NCI-H2196 treated with DMSO at 0.1 percent for 48 hours (cell line): Measurements from ENCODE around the gene TKFC.

Experiments used
- DNase-seq: peaks from one replicate; lab custom pipeline; 2025; ENCODE audit not compliant: unreplicated experiment; lab: John Stamatoyannopoulos, UW

The TKFC gene, protein sequence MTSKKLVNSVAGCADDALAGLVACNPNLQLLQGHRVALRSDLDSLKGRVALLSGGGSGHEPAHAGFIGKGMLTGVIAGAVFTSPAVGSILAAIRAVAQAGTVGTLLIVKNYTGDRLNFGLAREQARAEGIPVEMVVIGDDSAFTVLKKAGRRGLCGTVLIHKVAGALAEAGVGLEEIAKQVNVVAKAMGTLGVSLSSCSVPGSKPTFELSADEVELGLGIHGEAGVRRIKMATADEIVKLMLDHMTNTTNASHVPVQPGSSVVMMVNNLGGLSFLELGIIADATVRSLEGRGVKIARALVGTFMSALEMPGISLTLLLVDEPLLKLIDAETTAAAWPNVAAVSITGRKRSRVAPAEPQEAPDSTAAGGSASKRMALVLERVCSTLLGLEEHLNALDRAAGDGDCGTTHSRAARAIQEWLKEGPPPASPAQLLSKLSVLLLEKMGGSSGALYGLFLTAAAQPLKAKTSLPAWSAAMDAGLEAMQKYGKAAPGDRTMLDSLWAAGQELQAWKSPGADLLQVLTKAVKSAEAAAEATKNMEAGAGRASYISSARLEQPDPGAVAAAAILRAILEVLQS

DNA sequence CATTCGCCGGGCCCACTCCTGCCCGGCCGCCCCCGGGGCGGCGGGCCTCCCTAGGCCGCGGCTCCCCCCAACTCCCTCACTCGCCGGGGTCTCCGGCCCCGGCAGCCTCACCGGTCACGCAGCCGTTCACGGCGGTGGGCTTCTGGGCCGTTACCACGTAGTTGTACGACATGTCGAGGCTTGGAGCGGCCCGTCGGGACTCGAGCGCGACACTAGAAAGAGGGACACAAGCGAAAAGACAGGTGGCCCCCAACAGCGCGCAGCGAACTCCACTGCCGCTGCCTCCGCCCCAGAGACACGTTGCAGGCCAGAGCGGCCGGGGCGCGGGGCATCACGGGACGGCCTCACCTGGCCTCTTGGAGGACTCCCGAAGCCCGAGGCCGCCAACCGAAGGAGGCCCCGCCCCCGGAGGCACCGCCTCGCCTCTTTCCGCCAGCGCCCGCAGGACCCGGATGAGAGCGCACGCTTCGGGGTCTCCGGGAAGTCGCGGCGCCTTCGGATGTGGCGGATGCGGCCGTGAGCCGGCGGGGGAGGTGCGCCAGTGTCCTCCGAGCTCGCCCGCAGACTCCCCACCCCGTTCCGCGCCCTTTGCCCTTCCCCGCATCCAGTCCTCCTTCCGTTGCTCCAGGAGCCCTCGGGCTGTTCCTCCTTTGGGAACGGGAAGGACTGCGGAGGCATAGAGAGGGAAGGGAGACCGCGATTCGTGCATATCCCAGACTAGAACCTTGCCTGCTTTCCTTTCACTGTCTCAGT, at the start of gene TKFC, which contains the start of gene DDB1:
Gene TKFC, plus strand, starts transcription at position 432 of the 753 bp plus-strand sequence. CDS start 1,501 bp downstream, outside the sequence.
Gene DDB1, minus strand, starts transcription at position 309 of the 753 bp plus-strand sequence. Its CDS starts 137 bp downstream, at position 172.
- peak; percentile 85 for DNase-seq

DNA sequence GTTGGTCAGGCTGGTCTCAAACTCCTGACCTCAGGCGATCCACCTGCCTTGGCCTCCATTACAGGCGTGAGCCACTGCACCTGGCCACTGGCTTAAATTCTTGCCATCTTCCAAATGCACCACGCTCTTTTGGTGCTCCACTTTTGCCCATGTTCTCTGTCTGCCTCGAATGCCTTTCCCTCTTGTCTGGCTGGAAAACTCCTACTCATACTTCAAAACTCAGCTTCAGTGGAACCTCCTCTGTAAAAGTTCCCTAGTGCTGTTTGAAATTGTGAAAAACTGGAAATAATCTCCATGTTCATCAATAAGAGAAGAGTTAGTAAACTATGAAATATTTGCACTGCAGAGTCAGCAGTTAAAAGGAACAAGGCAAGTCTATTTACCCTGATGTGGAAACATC, 49.4 kb upstream of the TKFC start:
- no peak for DNase-seq

- DNase-seq, result no peak
Measured at GRCh38 chr11:61287338-61287977, 45.6 kb upstream of the TKFC start.

DNA sequence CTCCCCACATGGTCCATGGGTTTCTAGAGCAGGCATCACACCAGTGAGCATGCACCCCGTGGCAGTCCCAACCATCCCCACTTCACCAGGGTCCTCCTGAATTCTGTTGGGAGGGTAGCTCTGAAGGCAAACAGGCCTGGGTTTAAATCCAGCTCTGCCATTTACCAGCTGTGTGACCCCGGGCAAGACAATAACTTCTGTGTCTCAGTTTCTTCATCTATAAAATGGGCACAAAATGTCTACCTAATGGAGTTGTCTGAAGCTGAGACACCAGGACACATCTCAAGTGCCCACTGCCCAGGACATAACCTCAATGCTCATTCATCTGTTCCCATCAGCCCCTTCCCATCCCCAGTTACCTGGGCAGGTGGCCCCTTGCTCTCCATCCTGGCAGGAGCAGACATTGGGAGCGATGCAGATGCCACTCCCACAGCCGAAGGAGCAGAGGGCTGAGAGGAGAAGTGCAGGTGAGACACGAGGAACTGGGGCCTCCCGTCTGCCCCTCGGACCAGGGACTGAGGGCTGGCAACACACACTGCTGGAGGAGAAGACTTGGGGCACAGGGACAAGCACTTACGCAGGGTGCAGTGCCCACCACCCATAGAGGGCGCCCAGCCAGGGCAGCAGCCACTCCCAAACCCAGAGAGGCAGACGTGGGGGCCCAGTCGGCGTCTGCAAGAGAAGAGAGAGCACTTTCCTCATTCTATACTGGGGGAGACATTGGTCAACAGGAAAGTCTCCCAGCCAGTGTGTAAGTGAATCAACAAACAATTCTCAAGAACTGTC, 41.9 kb upstream of the TKFC start:
- no peak for DNase-seq

DNA sequence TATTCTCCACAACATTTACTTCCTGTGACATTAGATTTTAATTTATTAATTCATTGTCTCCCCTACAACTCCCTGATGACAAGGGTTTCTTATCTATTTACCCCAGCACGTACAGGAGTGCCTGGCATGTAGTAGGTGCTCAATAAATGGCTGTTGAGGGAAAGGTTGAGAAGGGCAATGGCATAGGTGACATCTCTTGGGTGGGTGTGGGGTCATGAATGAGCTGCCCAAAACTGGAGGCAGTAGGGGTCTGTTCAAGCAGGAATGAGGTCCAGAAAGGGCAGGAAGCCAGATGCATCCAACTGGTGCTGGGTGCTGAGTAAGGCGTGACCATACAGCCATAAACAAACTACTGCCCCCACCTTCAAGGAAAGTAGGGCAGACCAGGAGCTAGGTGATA, 40.7 kb upstream of the TKFC start:
- DNase-seq, result no peak

- DNase-seq, result no peak
Measured at GRCh38 chr11:61293867-61294716, 38.9 kb upstream of the TKFC start.

- DNase-seq, result no peak
Measured at GRCh38 chr11:61294717-61295595, 38.1 kb upstream of the TKFC start, which contains the start of gene VWCE. TSS of gene VWCE (minus strand) at chr11:61295316. CDS start at chr11:61295037, 279 bp downstream.

DNA sequence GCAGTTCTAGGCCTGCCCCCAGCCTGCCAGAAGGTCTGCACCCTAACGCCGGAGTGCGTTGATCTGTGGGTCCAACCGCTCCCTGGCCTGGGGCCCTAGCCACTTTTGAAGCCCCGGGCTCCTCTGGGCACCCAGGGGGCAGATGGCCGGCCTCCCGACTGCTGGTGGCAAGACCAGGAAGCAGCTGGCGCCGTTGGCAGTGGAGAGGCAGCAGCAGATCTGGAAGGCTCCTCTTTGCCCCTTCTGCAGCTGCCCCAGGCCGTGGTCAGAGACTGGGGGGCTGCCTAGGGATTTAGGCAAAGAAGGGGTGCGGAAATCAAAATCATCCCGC, 37.5 kb upstream of the TKFC start:
- no peak for DNase-seq

- DNase-seq, result no peak
Measured at GRCh38 chr11:61297341-61297740, 35.7 kb upstream of the TKFC start.

DNA sequence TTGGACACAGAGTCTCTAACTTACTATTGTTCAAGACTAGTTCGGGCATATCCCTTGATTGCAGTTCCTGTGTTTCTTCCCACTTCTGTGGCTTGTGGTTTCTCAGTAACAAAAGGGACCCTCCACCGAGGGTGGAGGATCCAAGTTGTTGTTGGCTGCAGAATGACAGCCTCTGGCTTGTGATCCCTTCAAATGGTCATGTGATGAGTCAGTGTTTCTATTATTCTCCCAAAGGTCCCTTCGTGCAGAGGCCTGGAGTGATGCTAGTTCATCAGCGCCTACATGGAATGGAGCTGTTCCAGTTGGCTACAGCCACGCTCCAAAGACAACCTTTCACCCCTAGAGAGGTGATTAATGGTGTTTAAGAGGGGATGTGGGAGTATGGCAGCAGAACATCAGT, 35.3 kb upstream of the TKFC start:
- DNase-seq, result no peak

- no peak for DNase-seq
Measured at GRCh38 chr11:61298663-61299244, 34.3 kb upstream of the TKFC start.

DNA sequence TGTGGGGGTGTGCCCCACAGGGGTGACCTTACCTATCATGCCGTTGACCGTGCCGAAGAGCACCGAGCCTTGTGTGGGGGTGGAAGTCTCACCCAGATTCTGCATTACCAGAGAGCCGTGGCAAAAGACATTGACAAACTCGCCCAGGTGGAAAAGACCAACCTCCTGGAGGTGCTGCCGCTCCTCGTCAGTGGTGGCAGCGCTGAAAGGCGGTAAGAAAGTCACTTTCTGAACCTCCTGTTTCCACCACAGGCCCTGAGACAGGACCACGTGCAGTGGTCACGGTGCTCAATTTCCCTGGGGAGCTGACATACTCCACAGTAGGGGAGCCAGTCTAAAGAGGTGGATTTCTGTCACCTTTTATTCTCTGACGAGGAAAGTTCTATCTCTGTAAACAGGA, 30.5 kb upstream of the TKFC start:
- no peak for DNase-seq

- no peak for DNase-seq
Measured at GRCh38 chr11:61303725-61304124, 29.3 kb upstream of the TKFC start.

DNA sequence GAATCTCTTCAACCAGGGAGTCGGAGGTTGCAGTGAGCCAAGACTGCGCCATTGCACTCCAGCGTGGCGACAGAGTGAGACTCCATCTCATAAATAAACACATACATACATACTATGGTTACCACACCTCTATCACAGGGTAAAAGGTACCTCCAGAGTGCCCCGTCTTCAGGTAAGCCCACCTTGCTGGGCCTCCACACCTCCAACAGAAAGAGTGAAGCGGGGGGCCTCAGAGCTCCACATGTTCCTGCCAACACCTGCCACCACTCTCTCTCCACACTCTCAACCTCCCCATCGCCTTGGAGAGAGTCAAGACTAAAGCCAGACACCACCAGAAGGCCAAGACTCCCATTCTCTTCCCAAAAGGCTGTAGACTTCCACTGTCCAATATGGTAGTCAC, 27.6 kb upstream of the TKFC start:
- DNase-seq, result no peak

DNA sequence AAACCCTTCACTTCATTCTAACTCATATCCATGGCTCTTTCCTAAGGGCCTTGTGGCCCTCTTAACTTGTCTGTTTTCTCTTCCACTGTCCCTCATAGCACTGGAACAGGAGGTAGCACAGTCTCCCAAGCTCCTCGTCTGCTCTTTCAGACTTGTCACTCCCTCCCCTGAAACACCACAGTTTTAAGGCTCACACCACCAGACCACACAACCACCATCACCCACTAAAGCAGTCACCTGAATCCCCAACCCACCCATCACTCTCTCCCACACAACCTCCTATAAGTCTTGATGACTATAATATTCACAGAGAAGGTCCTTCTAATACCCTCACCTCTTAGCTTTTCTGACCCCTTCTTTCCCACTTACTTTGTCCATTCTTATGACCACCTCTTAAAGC, 26.8 kb upstream of the TKFC start:
- DNase-seq, result no peak

DNA sequence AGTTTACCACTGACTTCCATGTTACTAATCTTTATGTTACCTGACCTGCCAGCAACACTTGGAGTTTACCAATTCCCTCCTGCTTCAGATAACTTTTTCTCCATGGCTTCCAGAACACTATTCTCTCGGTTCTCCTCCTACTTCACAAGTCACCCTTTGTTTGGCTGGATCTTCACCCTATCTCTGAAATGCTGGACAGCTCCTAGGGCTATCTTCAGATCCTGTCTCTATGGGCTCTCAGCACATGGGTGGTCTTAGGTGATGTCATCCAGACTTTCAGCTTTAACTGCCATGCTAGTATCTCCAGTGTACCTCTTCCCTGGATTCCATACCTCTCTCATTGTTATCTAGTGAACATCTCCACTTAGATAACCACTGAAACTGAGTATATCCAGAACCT, 25.7 kb upstream of the TKFC start:
- DNase-seq, result no peak

DNA sequence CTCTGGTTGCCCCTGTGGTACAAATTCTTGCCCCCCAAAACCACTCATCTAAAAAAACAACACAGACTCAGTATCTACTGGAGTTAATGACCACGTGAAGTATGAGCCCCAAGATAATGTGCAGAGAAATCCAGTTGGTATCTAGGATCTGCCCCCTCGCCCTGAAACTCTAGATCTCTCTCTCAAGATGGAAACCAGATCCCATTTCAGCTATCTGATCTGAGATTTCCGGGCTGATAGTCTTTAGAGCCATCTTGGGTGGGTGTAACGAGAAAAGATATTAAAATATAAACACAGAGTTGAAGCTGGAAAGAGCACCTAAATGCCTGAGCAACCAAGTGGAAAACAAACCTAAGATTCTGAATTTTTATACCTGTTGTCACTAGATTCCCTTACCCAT, 23.9 kb upstream of the TKFC start:
- no peak for DNase-seq

- no peak for DNase-seq
Measured at GRCh38 chr11:61309739-61310138, 23.3 kb upstream of the TKFC start.
